Activated CD4-positive, alpha-beta T cell treated with anti-CD3 and anti-CD28 coated beads, Interleukin-2, amount 50 U/mL, for 16 hours (primary cell): Measurements from ENCODE around the gene ZNF804B.

Experiments
- DNase-seq: peaks from one replicate; pipeline ENCODE4 v3.0.0-alpha.2; 2020

The ZNF804B gene

GRCh38 chr7:89001306-89001705, 241.8 kb downstream of the ZNF804B start:
- DNase-seq = no peak

GRCh38 chr7:89002981-89003956, 243.8 kb downstream of the ZNF804B start:
- peak; percentile 43 for DNase-seq

GRCh38 chr7:89012016-89012415, 252.5 kb downstream of the ZNF804B start:
- no peak for DNase-seq

GRCh38 chr7:89017695-89018094, 258.2 kb downstream of the ZNF804B start:
- DNase-seq = no peak

GRCh38 chr7:89021741-89022140, 262.2 kb downstream of the ZNF804B start:
- no peak for DNase-seq

GRCh38 chr7:89023206-89023605, 263.7 kb downstream of the ZNF804B start:
- no peak for DNase-seq

- DNase-seq = no peak
Measured at GRCh38 chr7:89023877-89024276, 264.4 kb downstream of the ZNF804B start.

- no peak for DNase-seq
Measured at GRCh38 chr7:89027781-89028180, 268.3 kb downstream of the ZNF804B start.

- no peak for DNase-seq
Measured at GRCh38 chr7:89028319-89028718, 268.8 kb downstream of the ZNF804B start.

- DNase-seq = no peak
Measured at GRCh38 chr7:89029864-89030263, 270.4 kb downstream of the ZNF804B start.

- DNase-seq = no peak
Measured at GRCh38 chr7:89041240-89041639, 281.7 kb downstream of the ZNF804B start.

GRCh38 chr7:89042940-89043339, 283.4 kb downstream of the ZNF804B start:
- DNase-seq = no peak

- no peak for DNase-seq
Measured at GRCh38 chr7:89049043-89049442, 289.5 kb downstream of the ZNF804B start.

GRCh38 chr7:89053130-89053529, 293.6 kb downstream of the ZNF804B start:
- DNase-seq = no peak

- DNase-seq = no peak
Measured at GRCh38 chr7:89054361-89054760, 294.9 kb downstream of the ZNF804B start.

- no peak for DNase-seq
Measured at GRCh38 chr7:89060234-89060633, 300.7 kb downstream of the ZNF804B start.

GRCh38 chr7:89064831-89065230, 305.3 kb downstream of the ZNF804B start:
- DNase-seq = no peak

GRCh38 chr7:89067048-89067447, 307.5 kb downstream of the ZNF804B start:
- DNase-seq = no peak

GRCh38 chr7:89072081-89072480, 312.6 kb downstream of the ZNF804B start:
- DNase-seq = no peak

- DNase-seq = no peak
Measured at GRCh38 chr7:89073776-89074175, 314.3 kb downstream of the ZNF804B start.

- no peak for DNase-seq
Measured at GRCh38 chr7:89077992-89078391, 318.5 kb downstream of the ZNF804B start.

- DNase-seq = no peak
Measured at GRCh38 chr7:89085580-89085979, 326.1 kb downstream of the ZNF804B start.

GRCh38 chr7:89091550-89091949, 332.1 kb downstream of the ZNF804B start:
- DNase-seq = no peak

GRCh38 chr7:89094269-89094668, 334.8 kb downstream of the ZNF804B start:
- DNase-seq = no peak

- no peak for DNase-seq
Measured at GRCh38 chr7:89103564-89103963, 344.1 kb downstream of the ZNF804B start.
